Measurements from ENCODE around the gene NLK.

DNA sequence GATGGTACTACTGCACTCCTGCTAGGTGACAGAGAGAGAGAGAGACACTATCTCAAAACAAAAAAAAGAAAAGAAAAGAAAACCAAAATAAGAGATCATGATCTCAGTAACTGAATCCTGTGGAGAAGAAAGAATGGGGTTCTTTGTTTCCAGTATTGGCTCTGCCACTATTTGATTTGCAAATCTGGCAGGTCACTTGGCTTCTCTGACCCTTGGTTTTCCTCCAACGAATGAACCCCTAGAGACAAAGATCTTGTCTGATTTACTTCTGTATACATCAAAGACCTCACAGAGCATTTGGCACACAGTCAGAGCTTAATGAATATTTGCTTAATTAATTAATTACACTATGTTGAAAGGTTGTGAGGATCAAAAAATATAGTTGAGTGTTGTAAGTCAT, 47.9 kb upstream of the NLK start:
- no peak for TF ChIP-seq EZH2 (IDR thresholded peaks at IDR 0.05; ENCODE audit: borderline replicate concordance, insufficient read depth, low read depth, low read length, poor library complexity, severe bottlenecking)
- TF ChIP-seq, protein P1, sequence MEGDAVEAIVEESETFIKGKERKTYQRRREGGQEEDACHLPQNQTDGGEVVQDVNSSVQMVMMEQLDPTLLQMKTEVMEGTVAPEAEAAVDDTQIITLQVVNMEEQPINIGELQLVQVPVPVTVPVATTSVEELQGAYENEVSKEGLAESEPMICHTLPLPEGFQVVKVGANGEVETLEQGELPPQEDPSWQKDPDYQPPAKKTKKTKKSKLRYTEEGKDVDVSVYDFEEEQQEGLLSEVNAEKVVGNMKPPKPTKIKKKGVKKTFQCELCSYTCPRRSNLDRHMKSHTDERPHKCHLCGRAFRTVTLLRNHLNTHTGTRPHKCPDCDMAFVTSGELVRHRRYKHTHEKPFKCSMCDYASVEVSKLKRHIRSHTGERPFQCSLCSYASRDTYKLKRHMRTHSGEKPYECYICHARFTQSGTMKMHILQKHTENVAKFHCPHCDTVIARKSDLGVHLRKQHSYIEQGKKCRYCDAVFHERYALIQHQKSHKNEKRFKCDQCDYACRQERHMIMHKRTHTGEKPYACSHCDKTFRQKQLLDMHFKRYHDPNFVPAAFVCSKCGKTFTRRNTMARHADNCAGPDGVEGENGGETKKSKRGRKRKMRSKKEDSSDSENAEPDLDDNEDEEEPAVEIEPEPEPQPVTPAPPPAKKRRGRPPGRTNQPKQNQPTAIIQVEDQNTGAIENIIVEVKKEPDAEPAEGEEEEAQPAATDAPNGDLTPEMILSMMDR (IDR thresholded peaks at IDR 0.05) = no peak

All from B cell (primary cell).